Measurements from ENCODE around the gene FBXO31. TPM values are rescaled to one million over a fixed set of nuclear protein-coding genes. Genes with fewer than 3 reads are reported as not detected.

The FBXO31 gene
- total RNA-seq, 2 donors from 2014 or later = 50.4 to 58.5 TPM

GRCh38 chr16:87412996-87413421 is 29.4 kb upstream of the FBXO31 start:
- peak; percentile 72 for DNase-seq (ENCODE audit: low spot score)

GRCh38 chr16:87412371-87412995 is 28.9 kb upstream of the FBXO31 start:
- intact Hi-C loops (cut with DNase I) = no loop called here
- peak; percentile 67 for DNase-seq (ENCODE audit: low spot score)

More at GRCh38 chr16:87412996-87413421, 29.4 kb upstream of the FBXO31 start:
- intact Hi-C loops (cut with DNase I) = no loop called here

GRCh38 chr16:87411375-87412271 is 28.0 kb upstream of the FBXO31 start:
- intact Hi-C loops (cut with DNase I) = no loop called here
- peak; percentile 76 for DNase-seq (ENCODE audit: low spot score)

- intact Hi-C loops (cut with DNase I) = no loop called here
- DNase-seq (ENCODE audit: low spot score) = peak; percentile 66
Observed at GRCh38 chr16:87410968-87411367, 27.4 kb upstream of the FBXO31 start.

GRCh38 chr16:87410530-87410929 is 27.0 kb upstream of the FBXO31 start:
- intact Hi-C loops (cut with DNase I) = no loop called here
- peak; percentile 66 for DNase-seq (ENCODE audit: low spot score)

GRCh38 chr16:87409781-87410180 is 26.2 kb upstream of the FBXO31 start:
- intact Hi-C loops (cut with DNase I) = no loop called here
- DNase-seq (ENCODE audit: low spot score) = peak; percentile 65

GRCh38 chr16:87409153-87409552 is 25.6 kb upstream of the FBXO31 start:
- peak; percentile 58 for DNase-seq (ENCODE audit: low spot score)
- intact Hi-C loops (cut with DNase I) = no loop called here

- DNase-seq (ENCODE audit: low spot score) = peak; percentile 89
- intact Hi-C loops (cut with DNase I) = no loop called here
Observed at GRCh38 chr16:87407511-87408112, 24.0 kb upstream of the FBXO31 start.

GRCh38 chr16:87406495-87407088 is 23.0 kb upstream of the FBXO31 start:
- DNase-seq (ENCODE audit: low spot score) = peak; percentile 40
- intact Hi-C loops (cut with DNase I) = no loop called here

GRCh38 chr16:87404764-87405625 is 21.4 kb upstream of the FBXO31 start:
- peak; percentile 74 for DNase-seq (ENCODE audit: low spot score)
- intact Hi-C loops (cut with DNase I) = no loop called here

GRCh38 chr16:87395181-87395842 is 11.7 kb upstream of the FBXO31 start:
- DNase-seq (ENCODE audit: low spot score) = no peak
- intact Hi-C loops (cut with DNase I) = no loop called here

GRCh38 chr16:87393680-87394055 is 10.1 kb upstream of the FBXO31 start:
- intact Hi-C loops (cut with DNase I) = no loop called here
- DNase-seq (ENCODE audit: low spot score) = no peak

GRCh38 chr16:87392821-87393679 is 9.5 kb upstream of the FBXO31 start:
- intact Hi-C loops (cut with DNase I) = no loop called here
- DNase-seq (ENCODE audit: low spot score) = no peak

GRCh38 chr16:87391950-87392820 is 8.6 kb upstream of the FBXO31 start, which contains the start of gene MAP1LC3B:
TSS of gene MAP1LC3B (plus strand) at chr16:87392336. CDS start at chr16:87392428, 92 bp downstream.
- DNase-seq (ENCODE audit: low spot score) = peak; percentile 99
- intact Hi-C loops (cut with DNase I) = no loop called here

- intact Hi-C loops (cut with DNase I) = no loop called here
Observed at GRCh38 chr16:87391324-87391949, 7.9 kb upstream of the FBXO31 start.

More at GRCh38 chr16:87391324-87391949, 7.9 kb upstream of the FBXO31 start:
- peak; percentile 93 for DNase-seq (ENCODE audit: low spot score)

Data from posterior vena cava (tissue), 2 donors.